H9 (cell line): Measurements from ENCODE around the gene USP13. TPM values are rescaled to one million over a fixed set of nuclear protein-coding genes. Genes with fewer than 3 reads are reported as not detected.

ENCODE experiments used
- DNase-seq: peaks from one replicate; pipeline ENCODE4 v3.0.0-alpha.2; 2017
- H2AFZ ChIP-seq: one replicate; pipeline ENCODE4 v1.6.1; 2013; ENCODE audit warnings: mild to moderate bottlenecking, low read length, control low read depth, moderate library complexity
- H2AK5ac ChIP-seq: 2 replicates; pipeline ENCODE4 v1.6.1; 2013; ENCODE audit warnings: low read length, control low read depth, mixed read lengths; ENCODE audit not compliant: insufficient read length
- H2BK120ac ChIP-seq: one replicate; pipeline ENCODE4 v1.6.1; 2013; ENCODE audit warnings: low read depth, mild to moderate bottlenecking, low read length, control low read depth, inconsistent platforms; ENCODE audit not compliant: poor library complexity, severe bottlenecking
- H2BK12ac ChIP-seq: 2 replicates; pipeline ENCODE4 v1.6.1; 2013; ENCODE audit warnings: low read length, control low read depth, mixed read lengths, low read depth; ENCODE audit not compliant: insufficient read length
- H2BK15ac ChIP-seq: 2 replicates; pipeline ENCODE4 v1.6.1; 2013; ENCODE audit warnings: low read depth, low read length, control low read depth
- H2BK20ac ChIP-seq: one replicate; pipeline ENCODE4 v1.6.1; 2013; ENCODE audit warnings: low read depth, mild to moderate bottlenecking, low read length, control low read depth, inconsistent platforms; ENCODE audit not compliant: poor library complexity, severe bottlenecking
- H2BK5ac ChIP-seq: 2 replicates; pipeline ENCODE4 v1.6.1; 2013; ENCODE audit warnings: low read length, control low read depth, mixed read lengths; ENCODE audit not compliant: insufficient read length
- H3K14ac ChIP-seq: 2 replicates; pipeline ENCODE4 v1.6.1; 2013; ENCODE audit warnings: low read length, control low read depth; ENCODE audit not compliant: insufficient read depth
- H3K18ac ChIP-seq: 2 replicates; pipeline ENCODE4 v1.6.1; 2013; ENCODE audit warnings: low read depth, mild to moderate bottlenecking, mixed read lengths, low read length, control low read depth; ENCODE audit not compliant: insufficient read length
- H3K23ac ChIP-seq: 2 replicates; pipeline ENCODE4 v1.6.1; 2013; ENCODE audit warnings: low read length, control low read depth, mixed read lengths, low read depth; ENCODE audit not compliant: insufficient read length
- H3K23me2 ChIP-seq: 2 replicates; pipeline ENCODE4 v1.6.1; 2013; ENCODE audit warnings: low read depth, mild to moderate bottlenecking, mixed read lengths, low read length, control low read depth; ENCODE audit not compliant: insufficient read length, poor library complexity, severe bottlenecking
- H3K27ac ChIP-seq: 2 replicates; pipeline ENCODE4 v1.5.1; 2013; ENCODE audit warnings: low read length, control low read depth, mixed read lengths, low read depth; ENCODE audit not compliant: insufficient read length
- H3K27me3 ChIP-seq: 2 replicates; pipeline ENCODE4 v1.6.1; 2013; ENCODE audit warnings: low read length, control low read depth, inconsistent platforms; ENCODE audit not compliant: insufficient read depth
- H3K4ac ChIP-seq: 2 replicates; pipeline ENCODE4 v1.6.1; 2013; ENCODE audit warnings: low read depth, mild to moderate bottlenecking, control low read depth, inconsistent platforms, low read length, moderate library complexity
- H3K4me1 ChIP-seq: 2 replicates; pipeline ENCODE4 v1.6.1; 2013; ENCODE audit warnings: low read length, control low read depth, inconsistent platforms; ENCODE audit not compliant: insufficient read depth
- H3K4me2 ChIP-seq: 2 replicates; pipeline ENCODE4 v1.6.1; 2013; ENCODE audit warnings: low read length, control low read depth, mixed read lengths; ENCODE audit not compliant: insufficient read length, insufficient read depth
- H3K56ac ChIP-seq: 2 replicates; pipeline ENCODE4 v1.6.1; 2013; ENCODE audit warnings: low read depth, mild to moderate bottlenecking, mixed read lengths, low read length, control low read depth; ENCODE audit not compliant: insufficient read length
- H3K79me1 ChIP-seq: 2 replicates; pipeline ENCODE4 v1.6.1; 2013; ENCODE audit warnings: low read depth, mild to moderate bottlenecking, moderate library complexity, low read length, control low read depth, inconsistent platforms; ENCODE audit not compliant: insufficient read depth, poor library complexity, severe bottlenecking
- H3K79me2 ChIP-seq: 2 replicates; pipeline ENCODE4 v1.6.1; 2013; ENCODE audit warnings: low read length, control low read depth, inconsistent platforms; ENCODE audit not compliant: insufficient read depth
- H3K9ac ChIP-seq: 2 replicates; pipeline ENCODE4 v1.6.1; 2013; ENCODE audit warnings: low read length, control low read depth, mixed read lengths; ENCODE audit not compliant: insufficient read length; ENCODE audit errors: extremely low read depth
- H3K9me3 ChIP-seq: one replicate; pipeline ENCODE4 v1.6.1; 2013; ENCODE audit warnings: low read depth, low read length, inconsistent platforms; ENCODE audit not compliant: control insufficient read depth
- H3T11ph ChIP-seq: one replicate; pipeline ENCODE4 v1.6.1; 2013; ENCODE audit warnings: mild to moderate bottlenecking, low read length, control low read depth, inconsistent platforms
- H4K20me1 ChIP-seq: one replicate; pipeline ENCODE4 v1.6.1; 2013; ENCODE audit not compliant: control insufficient read depth, insufficient read length, insufficient read depth
- H4K5ac ChIP-seq: 2 replicates; pipeline ENCODE4 v1.6.1; 2013; ENCODE audit warnings: low read depth, mild to moderate bottlenecking, mixed read lengths, low read length, control low read depth; ENCODE audit not compliant: insufficient read length
- H4K8ac ChIP-seq: replicated peaks from 2 replicates; pipeline ENCODE4 v1.6.1; 2013; ENCODE audit warnings: low read length, control low read depth, mixed read lengths, low read depth; ENCODE audit not compliant: insufficient read length
- H4K91ac ChIP-seq: 2 replicates; pipeline ENCODE4 v1.6.1; 2013; ENCODE audit warnings: low read depth, mild to moderate bottlenecking, moderate library complexity, mixed read lengths, low read length, control low read depth; ENCODE audit not compliant: insufficient read length
- H3K27ac Mint-ChIP-seq, 3 experiments: 2 replicates in 2 of 3; 3 replicates in 1 of 3; pipeline ENCODE4 v1.8.0; 2020 to 2021; ENCODE audit warnings: mixed read lengths in 3 of 3, mild to moderate bottlenecking in 1 of 3, moderate library complexity in 1 of 3
- H3K27me3 Mint-ChIP-seq: 2 replicates; pipeline ENCODE4 v1.8.0; 2021; ENCODE audit warnings: low read depth, mild to moderate bottlenecking, moderate library complexity, mixed read lengths
- H3K36me3 Mint-ChIP-seq, 3 experiments: 2 replicates in 2 of 3; 3 replicates in 1 of 3; pipeline ENCODE4 v1.8.0; 2020 to 2021; ENCODE audit warnings: low read depth in 3 of 3, mixed read lengths in 3 of 3; ENCODE audit not compliant: insufficient read depth in 1 of 3
- H3K4me1 Mint-ChIP-seq, 2 experiments: 2 replicates each; pipeline ENCODE4 v1.8.0; 2020; ENCODE audit warnings: mixed read lengths in 2 of 2
- H3K4me3 Mint-ChIP-seq, 2 experiments: 2 replicates in 1 of 2; 3 replicates in 1 of 2; pipeline ENCODE4 v1.8.0; 2020 to 2021; ENCODE audit warnings: mild to moderate bottlenecking in 2 of 2, mixed read lengths in 2 of 2, moderate library complexity in 1 of 2
- H3K9me3 Mint-ChIP-seq, 2 experiments: 2 replicates in 1 of 2; 3 replicates in 1 of 2; pipeline ENCODE4 v1.8.0; 2020; ENCODE audit warnings: mild to moderate bottlenecking in 2 of 2, mixed read lengths in 2 of 2, moderate library complexity in 1 of 2
- CTCF ChIP-seq: fragments of 200-600 bp; sonication (generic); conservative IDR thresholded peaks from 3 replicates; pipeline ENCODE4 v1.8.0; 2021; ENCODE audit warnings: antibody characterized with exemption, mild to moderate bottlenecking
- WGBS: extraction: QIAGEN DNeasy Blood & Tissue Kit; methylation state at CpG from one replicate; pipeline ENCODE4 v1.1.7; 2013; ENCODE audit warnings: missing lambda C conversion rate, low lambda C conversion rate, mixed read lengths; ENCODE audit not compliant: insufficient read length; ENCODE audit errors: extremely low coverage; 5-methylcytosine and 5-hydroxymethylcytosine counted together
- total RNA-seq: library from RNA; stranded (reverse); gene quantifications from 2 replicates; pipeline ENCODE4 v1.2.1, GENCODE V29; 2021

Gene USP13
- total RNA-seq, 1 experiment from 2014 or later, result 26.7 TPM

- Mint-ChIP-seq H3K27ac (0 out of 7 replicates have a peak overlapping the region, but pooled peaks of 1 of the 3 experiments have one; percentile 42), H3K9me3 (no peaks in the 10 kb centered on the region), H3K4me1 (peaks cover 13 to 14% of the 10 kb centered on the region in 2 experiments), H3K4me3 (no peak overlapping the region), H3K27me3 (no peaks in the 10 kb centered on the region), H3K36me3 (peaks cover 17 to 30% (median 22%) of the 10 kb centered on the region in 3 experiments)
- no peak overlapping the region for H2BK120ac ChIP-seq
- no peak overlapping the region for H3K9ac ChIP-seq
- no peak overlapping the region for H2AK5ac ChIP-seq
- no peak overlapping the region for H3T11ph ChIP-seq
- H3K56ac ChIP-seq, result no peak overlapping the region
- no peak for DNase-seq
- H3K4me2 ChIP-seq, result no peak overlapping the region
- H3K27ac ChIP-seq, result no peak overlapping the region
- H4K20me1 ChIP-seq, result no peaks in the 10 kb centered on the region
- no peak overlapping the region for H2BK15ac ChIP-seq
- no peaks in the 10 kb centered on the region for H3K9me3 ChIP-seq
- H3K79me2 ChIP-seq, result no peaks in the 10 kb centered on the region
- H3K4ac ChIP-seq, result no peak overlapping the region
- no peak overlapping the region for H2BK5ac ChIP-seq
- no peaks in the 10 kb centered on the region for H3K79me1 ChIP-seq
- no peak overlapping the region for H3K18ac ChIP-seq
- no peaks in the 10 kb centered on the region for H3K23me2 ChIP-seq
- WGBS, result no CpG with 5 or more reads among the region's 5 CpGs
- no peak for TF ChIP-seq CTCF
- H4K5ac ChIP-seq, result no peak overlapping the region
- H3K27me3 ChIP-seq, result no peaks in the 10 kb centered on the region
- no peak overlapping the region for H4K8ac ChIP-seq
- no peak overlapping the region for H4K91ac ChIP-seq
- H3K14ac ChIP-seq, result no peak overlapping the region
- no peak overlapping the region for H2BK12ac ChIP-seq
- H3K4me1 ChIP-seq, result no peaks in the 10 kb centered on the region; the same call in 1 of the 2 replicates
- no peak overlapping the region for H3K23ac ChIP-seq
- no peak overlapping the region for H2AFZ ChIP-seq
- no peak overlapping the region for H2BK20ac ChIP-seq
Observed at GRCh38 chr3:179745716-179746115, 92.9 kb downstream of the USP13 start.
